GM18499 (cell line): ENCODE results near the gene AATK.

ENCODE experiments used
- ATAC-seq: cut with Tn5 transposase; IDR thresholded peaks from one replicate; pipeline ENCODE4 v1.9.1; 2021; ENCODE audit warnings: moderate number of reproducible peaks; ENCODE audit not compliant: insufficient read depth, unreplicated experiment

AATK gene

GRCh38 chr17:81131486-81132196 lies 34.4 kb downstream of the AATK start:
- ATAC-seq = no peak

- no peak for ATAC-seq
These were observed 35.3 kb downstream of the AATK start for GRCh38 chr17:81130385-81131361.

- no peak for ATAC-seq
These were observed 36.2 kb downstream of the AATK start for GRCh38 chr17:81129711-81130367.

- ATAC-seq = no peak
These were observed 36.7 kb downstream of the AATK start for GRCh38 chr17:81129289-81129688.

GRCh38 chr17:81128774-81129173 lies 37.2 kb downstream of the AATK start:
- no peak for ATAC-seq

- ATAC-seq = no peak
These were observed 37.7 kb downstream of the AATK start for GRCh38 chr17:81128338-81128737.

- no peak for ATAC-seq
These were observed 38.4 kb downstream of the AATK start for GRCh38 chr17:81127526-81128177.

- no peak for ATAC-seq
These were observed 38.9 kb downstream of the AATK start for GRCh38 chr17:81127133-81127455.

GRCh38 chr17:81126281-81127132 lies 39.5 kb downstream of the AATK start:
- ATAC-seq = no peak

GRCh38 chr17:81125573-81126081 lies 40.4 kb downstream of the AATK start:
- no peak for ATAC-seq

- ATAC-seq = no peak
These were observed 41.6 kb downstream of the AATK start for GRCh38 chr17:81124377-81124776.

- no peak for ATAC-seq
These were observed 42.7 kb downstream of the AATK start for GRCh38 chr17:81123052-81124048.

GRCh38 chr17:81121841-81122733 lies 43.9 kb downstream of the AATK start:
- ATAC-seq = no peak

GRCh38 chr17:81120695-81121621 lies 45.1 kb downstream of the AATK start:
- ATAC-seq = no peak

- ATAC-seq = no peak
These were observed 45.9 kb downstream of the AATK start for GRCh38 chr17:81120149-81120484.
